Sigmoid colon (tissue), 7 donors: Measurements from ENCODE around the gene POLE. TPM values are rescaled to one million over a fixed set of nuclear protein-coding genes. Genes with fewer than 3 reads are reported as not detected.

Experiments
- DNase-seq: peaks from one replicate; pipeline ENCODE4 v3.0.0-alpha.2; 2019
- H3K27ac ChIP-seq, 4 donors: fragments of 200-600 bp; sonication (generic); one replicate each; pipeline ENCODE4 v1.5.1; 2016 to 2019; ENCODE audit warnings: mild to moderate bottlenecking in 1 of 4
- H3K27me3 ChIP-seq, 3 donors: fragments of 200-600 bp; sonication (generic); one replicate each; pipeline ENCODE4 v1.5.1; 2019; ENCODE audit warnings: mild to moderate bottlenecking in 1 of 3
- H3K36me3 ChIP-seq, 4 donors: fragments of 200-600 bp; sonication (generic); one replicate each; pipeline ENCODE4 v1.5.1; 2016 to 2019
- H3K4me1 ChIP-seq, 4 donors: fragments of 200-600 bp; sonication (generic); one replicate each; pipeline ENCODE4 v1.5.1; 2017 to 2019
- H3K4me3 ChIP-seq, 4 donors: fragments of 200-600 bp; sonication (generic); one replicate each; pipeline ENCODE4 v1.5.1; 2017 to 2019; ENCODE audit warnings: mild to moderate bottlenecking in 2 of 4, moderate library complexity in 1 of 4
- H3K9me3 ChIP-seq, 4 donors: fragments of 200-600 bp in 3 of 4; sonication (generic) in 3 of 4; one replicate each; pipeline versions ENCODE4 v1.5.1 to v1.6.1; 2013 to 2019
- EP300 ChIP-seq, 4 donors: sonication (generic); formaldehyde crosslinking; IDR thresholded peaks; one replicate each; pipeline ENCODE4 v1.6.1; 2017; ENCODE audit warnings: antibody characterized with exemption in 4 of 4
- POLR2A ChIP-seq, 2 donors: fragments of 450-650 bp; IDR thresholded peaks; one replicate each; pipeline ENCODE4 v1.6.1; 2016; ENCODE audit warnings: antibody characterized with exemption in 2 of 2, mild to moderate bottlenecking in 2 of 2, moderate library complexity in 2 of 2
- POLR2AphosphoS5 ChIP-seq, 4 donors: sonication (generic); formaldehyde crosslinking; IDR thresholded peaks; one replicate each; pipeline ENCODE4 v1.6.1; 2017; ENCODE audit warnings: antibody characterized with exemption in 4 of 4
- WGBS, 2 donors: extraction: QIAGEN DNeasy Blood & Tissue Kit; methylation state at CpG; one replicate each; pipeline ENCODE4 v1.1.7; 2013; 5-methylcytosine and 5-hydroxymethylcytosine counted together
- intact Hi-C: fragments of 100-400 bp; cut with DNase I; formaldehyde crosslinking; loops from one replicate; pipeline ENCODE4 v1.15.1; 2023
- polyA plus RNA-seq, 3 donors: library from polyadenylated mRNA; stranded (reverse); fragments of 200-250 nt; gene quantifications; one replicate each; pipeline ENCODE4 v1.2.3, GENCODE V29; 2013
- total RNA-seq, 4 donors: library from RNA; depleted of rRNA; stranded (reverse); fragments of >200 nt; gene quantifications; one replicate each; pipeline ENCODE4 v1.1.0, GENCODE V29; 2016
- TF ChIP-seq, protein P1 (sequence below), 4 experiments: fragments of 450-650 bp in 3 of 4; fragments of 200-600 bp in 1 of 4; IDR thresholded peaks; one replicate each; pipeline ENCODE4 v1.5.1; 2016 to 2019; ENCODE audit warnings: antibody characterized with exemption in 4 of 4, mild to moderate bottlenecking in 3 of 4, moderate library complexity in 2 of 4
- donor health status: healthy with polysubstance abuse.
- donor health status: Bipolar disorder and iron deficiency.
- donor health status: healthy.

Gene POLE
- total and polyA plus RNA-seq, 7 donors: 11.1 to 37.4 (median 32.9) TPM

GRCh38 chr12:132662901-132663755 is 24.0 kb downstream of the POLE start:
- TF ChIP-seq EP300 (IDR thresholded peaks at IDR 0.05) (no peak), POLR2A (IDR thresholded peaks at IDR 0.05) (no peak), POLR2AphosphoS5 (IDR thresholded peaks at IDR 0.05) (no peak)
- TF ChIP-seq, protein P1, sequence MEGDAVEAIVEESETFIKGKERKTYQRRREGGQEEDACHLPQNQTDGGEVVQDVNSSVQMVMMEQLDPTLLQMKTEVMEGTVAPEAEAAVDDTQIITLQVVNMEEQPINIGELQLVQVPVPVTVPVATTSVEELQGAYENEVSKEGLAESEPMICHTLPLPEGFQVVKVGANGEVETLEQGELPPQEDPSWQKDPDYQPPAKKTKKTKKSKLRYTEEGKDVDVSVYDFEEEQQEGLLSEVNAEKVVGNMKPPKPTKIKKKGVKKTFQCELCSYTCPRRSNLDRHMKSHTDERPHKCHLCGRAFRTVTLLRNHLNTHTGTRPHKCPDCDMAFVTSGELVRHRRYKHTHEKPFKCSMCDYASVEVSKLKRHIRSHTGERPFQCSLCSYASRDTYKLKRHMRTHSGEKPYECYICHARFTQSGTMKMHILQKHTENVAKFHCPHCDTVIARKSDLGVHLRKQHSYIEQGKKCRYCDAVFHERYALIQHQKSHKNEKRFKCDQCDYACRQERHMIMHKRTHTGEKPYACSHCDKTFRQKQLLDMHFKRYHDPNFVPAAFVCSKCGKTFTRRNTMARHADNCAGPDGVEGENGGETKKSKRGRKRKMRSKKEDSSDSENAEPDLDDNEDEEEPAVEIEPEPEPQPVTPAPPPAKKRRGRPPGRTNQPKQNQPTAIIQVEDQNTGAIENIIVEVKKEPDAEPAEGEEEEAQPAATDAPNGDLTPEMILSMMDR (IDR thresholded peaks at IDR 0.05): no peak
- no peaks in the 10 kb centered on the region for H3K27me3 ChIP-seq
- H3K9me3 ChIP-seq: no peaks in the 10 kb centered on the region
- intact Hi-C loops: no loop called here
- H3K4me3 ChIP-seq: no peak overlapping the region
- peaks cover 5 to 96% (median 45%) of the 10 kb centered on the region in 4 donors for H3K36me3 ChIP-seq
- peak; percentile 25 for DNase-seq
- no peak overlapping the region for H3K27ac ChIP-seq
- 75 to 91% methylated on average over 29 of the region's 29 CpGs for WGBS, 2 donors
- H3K4me1 ChIP-seq: no peaks in the 10 kb centered on the region

DNA sequence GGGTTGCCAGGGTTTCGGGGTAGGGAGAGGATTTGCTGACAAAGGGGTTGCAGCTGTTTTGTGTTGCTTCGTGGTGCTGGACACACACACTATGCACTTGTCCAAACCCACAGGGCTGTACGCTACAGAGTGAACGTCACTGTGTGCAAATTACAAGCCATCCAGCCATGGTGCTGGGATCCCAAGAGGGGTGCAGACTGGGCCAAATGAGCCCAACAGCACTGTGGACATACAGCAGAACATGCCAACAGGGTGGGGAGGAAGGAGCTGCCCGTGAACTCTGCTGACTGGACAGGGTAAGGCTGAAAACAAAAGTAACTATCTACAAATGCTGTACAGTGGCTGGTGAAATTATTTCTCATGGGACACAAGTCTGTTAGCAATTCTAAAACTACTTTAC is 25.2 kb downstream of the POLE start:
- intact Hi-C loops: no loop called here
- Histone ChIP-seq H3K27me3 (no peaks in the 10 kb centered on the region), H3K27ac (no peak overlapping the region), H3K9me3 (no peaks in the 10 kb centered on the region), H3K4me3 (no peak overlapping the region), H3K4me1 (no peaks in the 10 kb centered on the region), H3K36me3 (peaks cover 6 to 96% (median 48%) of the 10 kb centered on the region in 4 donors)
- WGBS, 2 donors: 77 to 92% methylated on average over 5 of the region's 5 CpGs
- peak; percentile 35 for DNase-seq
- TF ChIP-seq, protein P1 (IDR thresholded peaks at IDR 0.05): no peak
- TF ChIP-seq POLR2AphosphoS5 (IDR thresholded peaks at IDR 0.05) (no peak), POLR2A (IDR thresholded peaks at IDR 0.05) (no peak), EP300 (IDR thresholded peaks at IDR 0.05) (no peak)

DNA sequence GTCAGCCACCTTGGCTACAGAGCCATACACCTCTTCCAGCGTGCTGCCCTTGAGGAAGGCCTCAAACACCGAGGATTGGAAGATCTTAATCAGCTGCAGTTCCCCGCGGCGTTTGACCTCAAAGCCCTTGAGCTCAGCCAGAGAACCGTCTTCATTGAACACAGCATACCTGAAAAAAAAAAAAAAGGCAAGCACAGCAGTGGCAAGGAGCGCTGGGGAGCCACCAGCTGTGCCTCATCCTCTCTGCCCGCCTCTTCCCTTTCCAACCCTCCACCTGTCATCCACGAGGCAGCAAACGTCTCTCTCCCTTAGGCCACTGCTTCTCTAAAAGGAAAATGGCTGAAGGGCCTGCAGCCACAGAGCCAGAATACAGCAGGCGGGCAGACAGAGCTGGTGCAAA is 26.1 kb downstream of the POLE start:
- peak; percentile 18 for DNase-seq
- Histone ChIP-seq H3K9me3 (no peaks in the 10 kb centered on the region), H3K27ac (no peak overlapping the region), H3K36me3 (peaks cover 6 to 96% (median 45%) of the 10 kb centered on the region in 4 donors), H3K27me3 (no peaks in the 10 kb centered on the region), H3K4me3 (no peak overlapping the region), H3K4me1 (no peaks in the 10 kb centered on the region)
- intact Hi-C loops: no loop called here
- TF ChIP-seq EP300 (IDR thresholded peaks at IDR 0.05) (no peak), POLR2A (IDR thresholded peaks at IDR 0.05) (no peak), POLR2AphosphoS5 (IDR thresholded peaks at IDR 0.05) (no peak)
- TF ChIP-seq, protein P1 (IDR thresholded peaks at IDR 0.05): no peak
- WGBS, 2 donors: 73 to 89% methylated on average over 11 of the region's 11 CpGs

DNA sequence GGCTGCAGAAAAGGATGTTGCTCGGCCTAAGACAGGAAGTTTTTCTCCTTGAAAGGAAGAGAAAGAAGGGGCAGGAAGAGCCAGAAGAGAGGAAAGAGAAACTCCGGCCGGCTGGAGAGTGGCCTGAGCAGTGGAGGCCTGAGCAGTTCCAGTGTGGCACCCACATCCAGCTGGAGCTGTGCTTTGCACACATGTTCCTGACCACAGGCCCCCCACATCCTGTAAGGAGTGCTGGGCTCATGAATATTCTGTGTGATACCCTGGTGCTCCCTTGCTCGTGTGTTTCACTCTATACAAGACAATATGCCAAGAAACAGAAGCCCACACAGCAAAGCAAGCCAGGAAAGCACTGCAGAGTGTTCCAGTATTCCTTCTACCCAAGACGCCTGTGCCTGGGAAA is 27.1 kb downstream of the POLE start:
- Histone ChIP-seq H3K9me3 (no peaks in the 10 kb centered on the region), H3K4me3 (no peak overlapping the region), H3K4me1 (no peaks in the 10 kb centered on the region), H3K27me3 (no peaks in the 10 kb centered on the region), H3K27ac (no peak overlapping the region), H3K36me3 (peaks cover 6 to 97% (median 44%) of the 10 kb centered on the region in 4 donors)
- intact Hi-C loops: no loop called here
- WGBS, 2 donors: 60 to 87% methylated on average over 5 of the region's 5 CpGs
- DNase-seq: peak; percentile 19
- TF ChIP-seq, protein P1 (IDR thresholded peaks at IDR 0.05): no peak
- no peak for TF ChIP-seq POLR2AphosphoS5 (IDR thresholded peaks at IDR 0.05)
- no peak for TF ChIP-seq EP300 (IDR thresholded peaks at IDR 0.05)
- no peak for TF ChIP-seq POLR2A (IDR thresholded peaks at IDR 0.05)
